ENCODE data around the gene C9orf72.

GRCh38 chr9:27528886-27529315, 44.4 kb downstream of the C9orf72 start:
- TF ChIP-seq CTCF (optimal IDR thresholded peaks at IDR 0.05 in 1 of 3, IDR thresholded peaks at IDR 0.05 in 1 of 3, conservative IDR thresholded peaks at IDR 0.05 in 1 of 3; ENCODE audit: extremely low read depth in 1 of 3, insufficient read depth in 2 of 3, low read length in 3 of 3): peak in 1 of 3 experiments; percentile 7
- TF ChIP-seq EZH2 (IDR thresholded peaks at IDR 0.05; ENCODE audit: low read length): no peak
